Natural killer cell (primary cell): ENCODE data around the gene ITGA1. TPM values are rescaled to one million over a fixed set of nuclear protein-coding genes. Genes with fewer than 3 reads are reported as not detected.
A peak's percentile ranks its signal among the peaks of the same experiment; 100 is the strongest.

ENCODE experiments used
- ATAC-seq, 3 donors: fragments of 150-1000 bp in 2 of 3; fragments of 200-7000 bp in 1 of 3; cut with Tn5 transposase; 1 replicate in 1 of 3; 2 replicates in 2 of 3; pipeline ENCODE4 v1.10.0; 2021; ENCODE audit warnings: mild to moderate bottlenecking in 2 of 3, moderate library complexity in 2 of 3
- DNase-seq, 2 donors: peaks; one replicate each; pipeline versions ENCODE4 v3.0.0 to v3.0.0-alpha.2; 2013 to 2021; ENCODE audit warnings: mixed read lengths in 1 of 2
- H3K27ac ChIP-seq: one replicate; pipeline ENCODE4 v1.5.1; 2013; ENCODE audit warnings: mild to moderate bottlenecking, low read length
- H3K27me3 ChIP-seq: one replicate; pipeline ENCODE4 v1.6.1; 2013; ENCODE audit warnings: low read length; ENCODE audit not compliant: control insufficient read depth, insufficient read depth
- H3K36me3 ChIP-seq: one replicate; pipeline ENCODE4 v1.6.1; 2013; ENCODE audit warnings: low read length; ENCODE audit not compliant: control insufficient read depth, insufficient read depth
- H3K4me1 ChIP-seq: one replicate; pipeline ENCODE4 v1.6.1; 2013; ENCODE audit warnings: low read length; ENCODE audit not compliant: control insufficient read depth, insufficient read depth
- H3K4me3 ChIP-seq: one replicate; pipeline ENCODE4 v1.5.1; 2013; ENCODE audit warnings: low read length
- H3K9me3 ChIP-seq: one replicate; pipeline ENCODE4 v1.6.1; 2013; ENCODE audit warnings: low read length; ENCODE audit not compliant: control insufficient read depth, insufficient read depth
- H3K27ac Mint-ChIP-seq, 2 donors: one replicate each; pipeline ENCODE4 v1.8.0; 2022; ENCODE audit warnings: mild to moderate bottlenecking in 2 of 2, mixed read lengths in 2 of 2, moderate library complexity in 1 of 2
- H3K27me3 Mint-ChIP-seq, 2 donors: one replicate each; pipeline ENCODE4 v1.8.0; 2022; ENCODE audit warnings: low read depth in 2 of 2, mixed read lengths in 2 of 2
- H3K36me3 Mint-ChIP-seq: one replicate; pipeline ENCODE4 v1.8.0; 2022; ENCODE audit warnings: mixed read lengths
- H3K4me1 Mint-ChIP-seq, 2 donors: one replicate each; pipeline ENCODE4 v1.8.0; 2022; ENCODE audit warnings: mixed read lengths in 2 of 2
- H3K4me3 Mint-ChIP-seq: one replicate; pipeline ENCODE4 v1.8.0; 2022; ENCODE audit warnings: mild to moderate bottlenecking, moderate library complexity, mixed read lengths
- H3K9me3 Mint-ChIP-seq, 2 donors: one replicate each; pipeline ENCODE4 v1.8.0; 2022; ENCODE audit warnings: mixed read lengths in 2 of 2
- WGBS: methylation state at CpG from one replicate; pipeline ENCODE4 v1.1.7; 2013; ENCODE audit warnings: missing lambda C conversion rate; ENCODE audit not compliant: insufficient coverage; 5-methylcytosine and 5-hydroxymethylcytosine counted together
- intact Hi-C: fragments of 100-400 bp; cut with micrococcal nuclease; formaldehyde crosslinking; loops from one replicate; pipeline ENCODE4 v1.14.2; 2022
- total RNA-seq, 4 donors: library from RNA; stranded (reverse); fragments of 120-200 nt in 1 of 4; gene quantifications; one replicate each; pipeline versions ENCODE4 v1.2.3 to v1.2.4, GENCODE V29; 2013 to 2022
- TF ChIP-seq, protein P1 (sequence below): fragments of 200-600 bp; IDR thresholded peaks from one replicate; pipeline ENCODE4 v1.8.0; 2022; ENCODE audit warnings: antibody characterized with exemption

Gene ITGA1
- total RNA-seq, 3 donors from 2014 or later (not counting 1 experiment from before 2014, with no cell fraction given) = 0.45 to 0.82 (median 0.47) TPM

DNA sequence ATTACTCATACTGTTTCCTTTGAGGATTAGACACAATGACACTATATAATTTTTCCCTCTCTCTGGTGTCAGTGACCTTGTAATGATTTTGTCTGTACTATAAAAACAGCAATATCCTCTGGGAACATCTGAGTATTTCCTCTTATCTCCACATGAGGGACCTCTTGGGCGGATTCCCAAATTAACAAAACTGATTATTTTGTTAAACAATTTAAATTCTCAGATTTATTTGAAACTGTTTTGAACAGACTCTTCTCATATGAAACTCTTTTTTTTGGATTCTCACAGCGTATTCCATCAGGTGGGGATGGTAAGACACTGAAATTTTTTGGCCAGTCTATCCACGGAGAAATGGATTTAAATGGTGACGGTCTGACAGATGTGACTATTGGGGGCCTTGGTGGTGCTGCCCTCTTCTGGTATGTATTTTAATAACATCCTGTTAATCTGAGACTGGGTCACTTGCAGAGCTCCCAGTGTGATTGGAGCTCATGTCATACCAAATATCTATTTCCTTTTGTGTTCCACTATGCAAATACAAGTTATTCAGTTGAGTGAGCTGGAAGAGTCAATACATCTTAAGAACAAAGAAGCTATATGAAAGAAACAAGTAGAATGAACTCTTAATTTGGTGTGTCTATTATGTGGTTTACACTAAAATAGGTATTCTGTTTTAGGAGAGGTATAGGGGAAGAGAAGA lies 127.6 kb downstream of the ITGA1 start:
- H3K4me1 ChIP-seq = no peaks in the 10 kb centered on the region
- peak; percentile 87 to 95 (median 91) for ATAC-seq
- H3K36me3 Mint-ChIP-seq = no peaks in the 10 kb centered on the region
- H3K4me3 ChIP-seq = no peak overlapping the region
- H3K27me3 Mint-ChIP-seq = peaks cover 10% of the 10 kb centered on the region in 2 donors
- H3K9me3 Mint-ChIP-seq = no peaks in the 10 kb centered on the region
- intact Hi-C loops = loop anchor here (1.0 kb wide), 1 partner anchor 128 kb away; the partner anchor contains the start of genes ITGA1 and PELO
- no peaks in the 10 kb centered on the region for H3K9me3 ChIP-seq
- H3K4me3 Mint-ChIP-seq = no peak overlapping the region
- no peak overlapping the region for H3K27ac ChIP-seq
- peaks cover 6 to 9% of the 10 kb centered on the region in 2 donors for H3K4me1 Mint-ChIP-seq
- no peaks in the 10 kb centered on the region for H3K27me3 ChIP-seq
- H3K27ac Mint-ChIP-seq = no peak overlapping the region
- TF ChIP-seq, protein P1, sequence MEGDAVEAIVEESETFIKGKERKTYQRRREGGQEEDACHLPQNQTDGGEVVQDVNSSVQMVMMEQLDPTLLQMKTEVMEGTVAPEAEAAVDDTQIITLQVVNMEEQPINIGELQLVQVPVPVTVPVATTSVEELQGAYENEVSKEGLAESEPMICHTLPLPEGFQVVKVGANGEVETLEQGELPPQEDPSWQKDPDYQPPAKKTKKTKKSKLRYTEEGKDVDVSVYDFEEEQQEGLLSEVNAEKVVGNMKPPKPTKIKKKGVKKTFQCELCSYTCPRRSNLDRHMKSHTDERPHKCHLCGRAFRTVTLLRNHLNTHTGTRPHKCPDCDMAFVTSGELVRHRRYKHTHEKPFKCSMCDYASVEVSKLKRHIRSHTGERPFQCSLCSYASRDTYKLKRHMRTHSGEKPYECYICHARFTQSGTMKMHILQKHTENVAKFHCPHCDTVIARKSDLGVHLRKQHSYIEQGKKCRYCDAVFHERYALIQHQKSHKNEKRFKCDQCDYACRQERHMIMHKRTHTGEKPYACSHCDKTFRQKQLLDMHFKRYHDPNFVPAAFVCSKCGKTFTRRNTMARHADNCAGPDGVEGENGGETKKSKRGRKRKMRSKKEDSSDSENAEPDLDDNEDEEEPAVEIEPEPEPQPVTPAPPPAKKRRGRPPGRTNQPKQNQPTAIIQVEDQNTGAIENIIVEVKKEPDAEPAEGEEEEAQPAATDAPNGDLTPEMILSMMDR = peak; percentile 82
- no peaks in the 10 kb centered on the region for H3K36me3 ChIP-seq
- peak in 1 of 2 donors; percentile 81 for DNase-seq
- 9% methylated on average over 4 of the region's 4 CpGs for WGBS

DNA sequence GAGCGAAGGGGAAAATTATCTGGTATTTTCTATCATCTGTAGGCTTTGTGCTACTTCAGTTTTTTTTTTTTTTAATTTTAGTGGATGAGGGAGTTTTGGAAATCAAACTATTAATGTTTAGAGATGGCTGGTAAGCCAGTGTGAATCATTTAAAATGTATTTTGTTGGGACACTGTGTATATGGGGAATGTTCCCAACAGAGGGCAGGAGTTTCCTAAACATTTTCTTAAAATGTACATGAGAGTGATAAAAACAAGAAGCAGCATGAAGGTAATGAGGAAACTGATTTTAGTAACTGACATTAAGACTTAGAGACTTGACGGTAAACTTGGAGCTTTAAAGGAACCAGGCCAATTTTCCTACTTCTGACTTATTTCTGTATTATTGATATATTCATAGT lies 133.2 kb downstream of the ITGA1 start:
- Histone ChIP-seq H3K27me3 (no peaks in the 10 kb centered on the region), H3K4me1 (no peaks in the 10 kb centered on the region), H3K4me3 (no peak overlapping the region), H3K9me3 (no peaks in the 10 kb centered on the region), H3K36me3 (no peaks in the 10 kb centered on the region), H3K27ac (no peak overlapping the region)
- intact Hi-C loops = no loop called here
- Mint-ChIP-seq H3K27ac (no peak overlapping the region), H3K4me1 (no peaks in the 10 kb centered on the region), H3K9me3 (no peaks in the 10 kb centered on the region), H3K27me3 (peaks cover 13 to 15% of the 10 kb centered on the region in 2 donors), H3K36me3 (no peaks in the 10 kb centered on the region), H3K4me3 (no peak overlapping the region)
- DNase-seq (no peak), ATAC-seq (no peak)
- TF ChIP-seq, protein P1 = no peak
- 96% methylated on average over 2 of the region's 2 CpGs for WGBS

DNA sequence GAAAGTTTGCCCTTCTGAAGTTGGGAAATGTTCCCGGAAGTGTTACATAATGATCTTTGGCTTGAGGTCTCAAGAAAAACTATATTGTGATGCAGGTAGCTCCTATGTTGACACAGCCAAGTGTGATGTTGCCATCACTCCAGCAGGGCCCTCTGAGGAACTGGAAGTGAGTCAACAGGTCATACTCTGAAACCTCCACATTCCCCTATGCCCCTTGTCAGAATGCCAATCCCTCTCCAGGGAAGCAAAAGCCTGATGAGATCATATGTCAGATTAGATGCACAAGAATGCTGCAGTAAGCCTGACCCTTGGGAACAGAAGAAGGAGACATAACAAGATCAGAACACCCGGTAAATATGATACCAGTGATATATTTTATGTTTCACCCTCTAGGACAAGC lies 134.7 kb downstream of the ITGA1 start:
- no peak overlapping the region for H3K4me3 ChIP-seq
- intact Hi-C loops = no loop called here
- 90% methylated on average over 2 of the region's 2 CpGs for WGBS
- DNase-seq (no peak), ATAC-seq (peak in 1 of 3 donors; percentile 56)
- H3K4me1 ChIP-seq = no peaks in the 10 kb centered on the region
- H3K27ac ChIP-seq = no peak overlapping the region
- no peak overlapping the region for H3K4me3 Mint-ChIP-seq
- peaks cover 12 to 13% of the 10 kb centered on the region in 2 donors for H3K27me3 Mint-ChIP-seq
- H3K9me3 Mint-ChIP-seq = no peaks in the 10 kb centered on the region
- TF ChIP-seq, protein P1 = no peak
- H3K27me3 ChIP-seq = no peaks in the 10 kb centered on the region
- no peaks in the 10 kb centered on the region for H3K4me1 Mint-ChIP-seq
- no peak overlapping the region for H3K27ac Mint-ChIP-seq
- no peaks in the 10 kb centered on the region for H3K36me3 ChIP-seq
- H3K9me3 ChIP-seq = no peaks in the 10 kb centered on the region
- no peaks in the 10 kb centered on the region for H3K36me3 Mint-ChIP-seq

DNA sequence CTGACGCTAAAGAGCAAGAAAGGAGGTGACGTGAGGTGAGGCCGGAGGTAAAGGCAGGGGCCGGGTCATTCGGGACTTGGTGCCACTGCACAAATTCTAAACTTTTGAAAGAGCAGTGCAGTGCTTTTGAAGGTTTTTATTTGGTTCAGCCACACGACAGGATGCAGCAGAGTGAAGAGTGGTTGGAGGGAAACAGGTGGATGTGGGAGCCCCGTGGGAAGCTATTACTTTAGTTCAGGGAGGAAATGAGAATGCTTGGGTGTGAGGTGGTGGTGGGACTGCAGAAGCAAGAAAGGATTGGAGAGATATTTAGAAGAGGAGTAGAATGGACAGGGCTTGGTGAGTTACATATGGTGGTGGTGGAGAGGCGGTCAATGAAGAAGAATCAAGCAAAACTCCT lies 136.7 kb downstream of the ITGA1 start:
- Mint-ChIP-seq H3K27me3 (peaks cover 9 to 13% of the 10 kb centered on the region in 2 donors), H3K4me1 (no peaks in the 10 kb centered on the region), H3K4me3 (no peak overlapping the region), H3K27ac (no peak overlapping the region), H3K9me3 (no peaks in the 10 kb centered on the region), H3K36me3 (no peaks in the 10 kb centered on the region)
- WGBS = 52% methylated on average over 8 of the region's 8 CpGs
- Histone ChIP-seq H3K4me1 (no peaks in the 10 kb centered on the region), H3K36me3 (no peaks in the 10 kb centered on the region), H3K27me3 (no peaks in the 10 kb centered on the region), H3K9me3 (no peaks in the 10 kb centered on the region), H3K4me3 (no peak overlapping the region), H3K27ac (no peak overlapping the region)
- TF ChIP-seq, protein P1 = no peak
- ATAC-seq (no peak), DNase-seq (no peak)
- intact Hi-C loops = no loop called here
